GM19395 (cell line): Measurements from ENCODE around the gene GNG2.

Experiments
- ATAC-seq: cut with Tn5 transposase; IDR thresholded peaks from one replicate; pipeline ENCODE4 v1.9.1; 2021; ENCODE audit warnings: mild to moderate bottlenecking, moderate library complexity; ENCODE audit not compliant: unreplicated experiment

The GNG2 gene

DNA sequence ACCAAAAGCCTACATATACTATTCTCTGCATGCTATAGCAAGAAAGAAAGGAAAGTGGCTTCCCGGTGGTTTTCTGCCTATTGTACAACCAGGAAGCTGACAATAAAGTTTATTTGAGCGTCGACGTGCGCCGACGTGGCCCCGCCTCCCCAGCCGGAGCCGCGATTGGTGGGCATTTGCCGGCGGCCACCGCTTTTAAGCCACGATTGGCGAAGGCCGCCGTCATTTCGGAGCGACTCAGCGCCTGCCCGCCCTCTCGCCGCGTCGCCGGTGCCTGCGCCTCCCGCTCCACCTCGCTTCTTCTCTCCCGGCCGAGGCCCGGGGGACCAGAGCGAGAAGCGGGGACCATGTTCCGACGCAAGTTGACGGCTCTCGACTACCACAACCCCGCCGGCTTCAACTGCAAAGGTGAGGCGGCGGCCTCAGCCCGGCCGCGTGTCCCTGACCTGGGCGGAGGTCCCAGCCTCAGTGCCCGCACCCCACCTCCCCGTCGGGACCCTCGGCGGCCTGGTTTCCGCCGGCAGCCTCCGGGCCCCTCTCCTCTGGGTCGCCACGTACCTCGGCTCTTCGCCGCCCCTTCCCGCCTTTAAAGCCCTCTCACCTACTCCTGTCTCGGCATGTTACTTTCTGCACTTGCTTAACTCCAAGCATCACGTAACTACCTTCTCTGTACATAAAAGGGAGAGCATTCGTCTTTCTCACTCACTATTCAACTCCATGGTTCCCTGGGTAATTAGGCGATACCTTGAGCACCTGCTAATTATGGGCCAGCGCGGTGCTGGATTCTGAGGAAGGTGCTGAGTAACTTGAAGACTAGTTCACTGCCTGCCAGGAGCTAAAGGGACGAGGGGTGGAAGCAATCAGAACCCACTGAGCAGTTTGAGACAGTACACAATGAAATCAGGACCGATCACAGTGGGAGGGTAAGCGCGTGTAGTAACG, 129.2 kb downstream of the GNG2 start, which contains the start of gene RTRAF:
Gene RTRAF (plus strand): TSS at position 254 of the 942 bp plus-strand sequence. CDS start 94 bp downstream, at position 348.
- peak; percentile 89 for ATAC-seq

DNA sequence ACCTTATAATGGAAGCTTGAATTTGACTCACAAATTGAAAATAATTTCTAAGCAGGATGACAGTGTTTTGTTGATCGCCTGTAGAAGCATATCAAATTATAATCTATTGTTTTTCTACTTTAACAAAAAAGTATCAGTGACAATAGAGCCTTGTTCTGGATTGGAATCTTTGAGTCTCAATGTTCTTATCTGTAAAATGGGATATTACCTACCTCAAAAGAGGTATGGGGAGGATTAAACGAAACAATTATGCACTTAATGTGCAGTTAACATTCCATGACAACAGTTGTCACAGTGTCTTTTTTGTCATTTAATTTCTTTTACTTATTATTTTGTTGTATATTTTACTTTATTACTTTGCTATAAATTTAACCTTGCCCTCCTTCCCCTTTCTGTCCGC, 130.1 kb downstream of the GNG2 start:
- ATAC-seq, result no peak

DNA sequence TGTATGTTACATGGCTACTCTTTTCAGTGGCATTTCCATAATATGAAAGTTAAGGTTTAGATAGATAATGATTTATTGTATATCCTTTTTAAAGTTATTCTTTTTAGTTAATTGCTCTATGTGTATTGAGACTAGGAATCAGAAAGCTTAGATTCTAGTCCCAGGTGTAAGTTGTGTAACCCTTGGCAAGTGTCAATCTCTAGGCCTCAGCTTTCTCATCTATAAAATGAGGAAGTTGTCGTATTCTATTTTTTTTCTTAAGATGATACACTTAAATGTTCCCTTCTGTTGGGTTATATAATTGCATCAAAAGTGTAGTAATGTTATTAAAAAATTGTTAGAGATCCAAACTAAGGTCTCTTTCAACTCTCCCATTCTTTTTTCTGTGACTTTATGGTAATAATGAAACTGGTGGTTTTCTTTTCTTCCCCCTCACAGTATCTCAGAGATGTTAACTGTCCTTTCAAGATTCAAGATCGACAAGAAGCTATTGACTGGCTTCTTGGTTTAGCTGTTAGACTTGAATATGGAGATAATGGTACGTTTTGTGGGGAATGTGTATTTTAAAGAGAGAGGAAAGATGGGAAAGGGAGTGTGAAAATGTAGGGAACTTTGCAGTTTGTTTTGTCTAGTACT, 133.0 kb downstream of the GNG2 start:
- no peak for ATAC-seq

DNA sequence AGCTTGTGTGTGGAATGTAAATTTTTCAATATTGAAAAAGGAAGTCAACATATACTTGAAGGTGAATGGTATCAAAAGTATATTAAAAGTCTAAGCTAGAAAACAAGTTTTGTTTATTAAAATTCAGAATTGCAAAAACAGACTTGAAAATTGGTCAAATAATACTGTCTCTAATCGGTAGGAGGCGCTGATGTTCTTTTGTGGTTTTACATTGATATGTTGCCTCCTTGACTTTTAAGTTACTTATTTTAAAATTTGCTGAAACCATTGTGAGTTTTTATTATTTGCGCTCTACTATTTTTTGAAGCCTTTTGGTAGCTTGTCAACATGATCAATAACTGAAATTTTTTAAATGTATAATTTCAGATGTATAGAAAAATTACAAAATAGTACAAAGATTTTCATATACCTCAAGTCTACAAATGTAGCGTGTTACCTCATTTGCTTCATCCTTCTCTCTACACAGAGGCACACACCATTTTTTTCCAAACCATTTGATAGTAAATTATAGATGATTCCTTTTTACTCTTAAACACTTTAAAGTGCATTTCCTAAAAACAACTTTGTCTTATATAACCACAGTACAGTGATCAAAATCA, 135.8 kb downstream of the GNG2 start:
- no peak for ATAC-seq

DNA sequence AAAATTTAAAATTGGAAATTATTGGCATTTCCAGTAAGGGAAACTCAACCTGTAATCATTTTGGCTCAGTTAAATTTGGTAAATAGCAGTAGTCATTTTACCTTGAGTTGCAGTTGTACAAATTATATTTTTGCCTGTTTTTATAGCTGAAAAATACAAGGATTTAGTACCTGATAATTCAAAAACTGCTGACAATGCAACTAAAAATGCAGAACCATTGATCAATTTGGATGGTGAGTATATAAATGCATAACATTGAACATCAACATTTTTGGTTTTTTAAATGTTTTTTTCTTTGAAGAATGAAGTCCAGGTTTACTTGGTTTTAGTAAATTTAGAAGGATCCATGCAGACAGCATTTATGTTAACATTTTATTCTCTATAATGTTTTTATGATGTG, 137.9 kb downstream of the GNG2 start:
- ATAC-seq, result no peak

DNA sequence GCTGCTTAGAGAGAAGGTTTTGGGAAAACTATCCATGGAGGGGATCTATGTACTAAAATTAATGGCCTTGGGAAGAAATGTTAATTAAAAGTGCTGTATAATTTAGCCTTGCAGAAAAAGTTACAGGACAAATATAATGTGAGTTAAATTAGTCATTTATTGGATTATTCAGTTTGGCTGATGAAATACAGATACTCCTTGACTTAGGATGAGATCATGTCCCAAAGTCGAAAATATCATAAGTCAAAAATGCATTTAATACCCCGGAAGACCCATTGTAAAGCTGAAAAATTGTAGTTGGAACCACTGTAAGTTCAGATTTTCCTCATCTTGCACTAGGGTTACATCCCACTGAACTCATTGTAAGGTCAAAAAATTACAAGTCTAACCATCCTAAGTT, 138.7 kb downstream of the GNG2 start:
- ATAC-seq, result no peak

DNA sequence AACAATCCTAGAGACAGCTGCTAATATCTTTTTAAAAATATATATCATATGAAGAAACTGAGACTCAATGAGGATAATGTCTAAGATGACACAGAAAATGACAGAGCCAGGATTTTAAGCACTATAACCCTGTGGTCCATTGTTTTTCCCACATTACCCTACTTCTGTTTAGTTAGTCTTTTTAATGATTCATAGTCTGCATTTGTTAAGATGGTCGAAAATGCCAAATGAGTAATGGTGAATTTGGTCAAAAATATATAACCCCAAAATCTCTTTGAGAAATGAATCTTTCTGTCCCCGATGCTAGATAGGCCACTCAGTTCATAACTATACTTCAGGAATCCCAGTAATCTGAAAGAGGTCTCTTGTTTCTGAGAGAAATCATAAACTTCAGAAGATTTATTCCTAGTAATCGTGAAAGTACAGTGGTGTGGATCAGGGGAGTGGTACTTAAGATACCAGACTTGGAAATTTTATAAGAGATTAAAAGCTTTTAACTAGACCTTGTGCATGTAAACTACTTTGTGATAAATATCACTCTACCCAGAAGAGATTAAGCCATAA, 139.7 kb downstream of the GNG2 start:
- no peak for ATAC-seq

DNA sequence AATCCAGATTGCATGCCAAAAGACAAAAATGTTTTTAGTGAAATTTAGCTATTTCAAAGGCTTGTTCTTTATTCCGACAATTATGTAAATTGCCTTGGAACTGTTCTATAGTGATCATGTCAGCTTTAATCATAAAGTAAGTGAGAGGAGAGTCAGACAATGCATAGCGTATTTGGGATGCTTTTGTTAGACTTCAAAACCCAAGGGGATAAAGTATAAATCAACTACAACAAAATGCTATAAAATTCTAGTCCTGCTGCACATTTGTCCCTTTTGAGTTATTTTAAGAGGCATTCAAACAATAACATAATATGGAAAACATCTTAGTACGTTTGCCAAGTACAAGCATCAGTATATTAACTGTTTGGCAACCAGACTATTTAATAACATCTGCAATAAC, 140.3 kb downstream of the GNG2 start:
- no peak for ATAC-seq

DNA sequence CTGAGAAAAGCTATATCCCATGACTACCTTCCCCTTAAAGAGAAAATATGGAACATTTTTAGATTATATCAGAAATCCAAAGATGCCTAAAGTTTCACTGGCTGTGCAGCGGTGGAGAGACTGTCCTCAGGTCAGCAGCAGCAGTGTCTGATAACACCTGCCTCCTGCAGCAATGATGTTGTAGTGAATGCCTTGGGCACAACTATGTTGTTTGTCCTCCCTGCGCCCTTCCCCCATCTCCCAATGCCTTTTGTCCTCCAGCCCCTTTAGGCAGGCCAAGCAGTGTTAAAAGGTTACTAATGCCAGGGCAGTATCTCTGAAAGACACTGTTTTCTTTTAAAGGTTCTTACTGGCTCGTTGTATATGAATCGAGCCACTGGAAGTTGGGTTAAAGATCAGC, 142.1 kb downstream of the GNG2 start:
- ATAC-seq, result no peak

DNA sequence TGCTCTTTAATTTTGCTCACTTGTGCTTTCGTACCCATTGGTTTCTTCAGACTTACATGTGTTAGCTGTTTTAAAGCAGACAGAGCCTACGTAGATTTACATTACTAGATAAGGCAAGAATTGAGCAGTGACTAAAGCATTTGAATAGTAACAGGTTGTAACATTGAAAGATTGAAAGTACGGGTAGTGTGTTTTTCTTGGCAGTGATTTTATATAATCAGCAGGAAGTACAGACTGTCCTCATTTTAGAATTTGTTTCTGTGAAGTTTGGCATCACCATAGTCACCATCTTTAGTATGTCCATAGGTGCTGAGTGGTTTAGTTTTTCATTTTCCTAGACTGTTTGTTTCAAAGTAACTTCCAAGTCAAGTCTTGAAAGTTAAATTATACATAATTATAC, 142.9 kb downstream of the GNG2 start:
- ATAC-seq, result no peak

DNA sequence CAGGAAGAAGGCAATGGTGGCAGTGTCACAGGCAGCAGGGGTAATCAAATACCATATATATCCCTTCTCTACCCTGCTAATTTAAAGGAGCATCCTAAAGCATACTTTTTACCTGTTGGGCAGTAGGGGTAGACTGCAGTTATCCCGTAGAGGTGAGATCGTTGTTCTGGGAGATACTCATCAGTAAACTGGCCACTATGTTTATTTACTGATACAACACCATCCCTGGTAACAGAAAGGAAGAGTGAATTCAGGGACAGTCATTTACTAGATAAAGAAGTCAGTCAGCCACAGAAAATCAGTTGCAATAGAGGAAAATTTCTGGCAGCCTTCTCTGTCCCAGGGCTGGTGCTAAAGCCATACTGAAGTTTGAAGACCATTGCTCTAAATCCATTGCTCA, 145.2 kb downstream of the GNG2 start:
- no peak for ATAC-seq

DNA sequence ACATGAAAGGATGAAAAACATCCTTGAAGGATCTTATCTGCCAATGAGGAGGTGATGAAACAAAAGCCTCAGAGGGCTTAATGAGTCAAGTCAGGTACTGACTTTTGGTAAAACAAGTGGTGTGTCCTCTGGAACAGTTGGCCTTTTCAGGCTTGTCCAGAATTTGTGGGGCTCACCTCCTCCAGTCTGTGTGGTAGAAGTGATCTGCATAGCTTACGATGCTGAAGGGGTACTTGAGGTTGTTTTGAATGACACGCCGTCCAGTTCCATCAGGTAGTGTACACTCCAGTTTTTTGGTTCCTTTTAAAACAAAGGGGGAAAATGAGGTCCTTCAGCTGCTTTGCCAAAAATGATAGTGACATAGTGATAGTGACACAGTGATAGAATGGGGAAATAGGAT, 145.9 kb downstream of the GNG2 start:
- no peak for ATAC-seq

DNA sequence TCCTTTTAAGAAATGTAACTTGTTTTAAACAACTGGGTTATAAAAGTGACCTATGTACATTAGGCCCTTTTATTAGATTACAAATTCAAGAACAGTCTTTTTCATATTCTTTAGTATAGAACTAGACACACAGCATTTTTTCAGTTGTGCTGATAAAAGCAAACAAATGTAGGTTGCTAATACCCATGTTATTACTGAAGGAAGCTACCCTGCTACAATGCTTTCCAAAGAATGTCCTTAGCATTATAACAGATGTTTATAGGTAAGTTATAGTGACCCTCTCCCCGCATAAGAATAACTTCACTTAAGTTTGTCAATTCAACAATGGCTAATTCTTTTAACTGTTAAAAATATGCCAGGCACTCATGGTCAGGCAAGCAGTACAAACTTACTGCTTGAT, 146.8 kb downstream of the GNG2 start:
- ATAC-seq, result no peak

DNA sequence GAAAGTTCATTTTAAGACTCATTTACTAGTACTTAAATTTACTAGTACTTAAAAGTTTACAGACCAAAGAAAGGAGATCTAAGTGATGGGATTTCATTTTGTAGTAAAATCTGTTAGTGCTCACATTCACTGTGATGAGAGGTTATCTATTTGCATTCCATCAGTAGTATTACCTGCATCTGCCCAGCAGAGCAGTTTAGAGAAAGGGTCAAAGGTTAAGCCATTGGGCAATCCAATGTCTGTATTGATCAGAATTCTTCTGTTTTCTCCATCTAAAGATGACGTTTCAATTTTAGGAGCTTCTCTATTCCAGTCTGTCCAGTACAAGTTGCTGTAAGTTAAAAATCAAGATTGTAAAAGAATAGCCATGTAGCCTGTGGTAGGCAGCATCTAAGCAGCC, 147.2 kb downstream of the GNG2 start:
- no peak for ATAC-seq

DNA sequence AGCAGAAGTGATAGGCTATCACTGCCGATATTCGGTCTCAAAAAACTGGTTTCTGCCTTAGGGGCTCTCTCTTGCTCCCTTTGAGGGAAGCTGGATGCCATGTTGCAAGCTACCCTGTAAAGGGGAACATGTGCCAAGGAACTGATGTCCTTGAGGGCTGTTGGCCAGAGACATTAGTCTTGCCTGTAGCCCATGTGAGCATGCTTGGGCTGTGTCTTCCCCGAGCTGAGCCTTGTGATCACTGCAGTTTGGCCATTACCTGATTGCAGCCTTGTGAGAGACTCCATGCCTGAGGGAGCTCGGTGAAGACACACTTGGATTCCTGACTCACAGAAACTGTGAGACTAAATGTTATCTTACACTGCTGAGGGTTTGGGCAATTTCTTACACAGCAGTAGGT, 147.7 kb downstream of the GNG2 start:
- ATAC-seq, result no peak

DNA sequence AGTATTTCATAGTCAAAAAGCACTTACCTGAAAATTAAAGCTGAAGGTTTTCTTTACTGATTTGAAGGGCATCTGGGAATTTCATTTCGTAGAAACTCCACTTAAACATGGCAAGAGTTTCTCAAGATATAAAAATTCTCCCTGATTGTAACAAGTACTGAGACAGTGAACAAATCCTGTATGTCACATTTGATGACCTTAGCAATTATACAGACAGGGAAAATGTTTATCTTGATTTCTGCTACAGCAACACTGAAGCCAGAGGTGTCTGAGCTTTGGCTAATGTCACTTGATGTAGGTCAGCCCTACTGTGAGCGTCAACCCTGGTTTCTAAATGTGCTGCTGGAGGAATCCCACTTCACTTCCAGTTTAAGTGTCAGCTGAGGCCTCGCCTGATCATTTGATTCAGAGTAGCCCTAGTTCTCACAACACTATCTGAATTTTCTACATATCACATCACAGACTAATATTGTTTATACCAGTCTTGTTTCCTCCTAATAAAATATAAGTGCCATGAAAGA, 149.8 kb downstream of the GNG2 start:
- no peak for ATAC-seq

DNA sequence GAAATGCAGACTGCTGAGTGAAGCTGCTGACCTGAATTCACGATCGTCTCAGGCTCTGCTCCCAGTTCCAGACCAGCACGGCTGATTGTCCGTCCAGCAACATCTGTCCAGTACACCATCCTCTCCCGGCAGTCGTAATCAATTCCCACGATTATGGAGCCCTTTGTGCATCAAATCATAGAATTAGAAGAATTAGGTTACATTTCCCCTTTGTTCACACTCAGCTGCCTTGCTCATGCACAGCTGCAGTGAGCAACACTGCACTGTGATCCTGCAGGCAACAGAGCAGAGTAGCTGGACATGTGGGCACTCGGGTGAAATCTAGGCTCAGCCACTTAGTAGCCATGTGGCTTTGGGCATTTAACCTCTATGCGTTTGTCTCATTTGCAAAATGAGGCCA, 151.1 kb downstream of the GNG2 start:
- no peak for ATAC-seq

DNA sequence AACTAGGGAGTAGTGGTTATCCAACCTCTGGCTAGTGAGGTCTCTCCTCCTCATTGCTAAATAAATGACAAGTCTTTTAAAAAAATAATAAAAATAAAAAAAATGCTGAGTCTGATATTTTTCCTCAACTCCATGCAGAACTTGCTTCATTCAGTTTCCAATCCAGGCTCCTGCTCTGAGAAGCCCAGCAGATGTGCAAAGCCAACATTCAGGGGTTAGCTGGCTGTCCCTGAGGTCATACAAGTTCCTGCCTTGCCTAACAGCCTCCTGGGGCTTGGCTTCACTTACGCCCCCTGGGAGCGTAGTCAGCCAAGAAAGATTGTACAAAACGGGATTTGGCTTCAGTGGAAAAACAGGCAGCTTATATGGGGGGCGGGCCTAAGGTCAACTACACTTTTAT, 152.2 kb downstream of the GNG2 start:
- no peak for ATAC-seq

DNA sequence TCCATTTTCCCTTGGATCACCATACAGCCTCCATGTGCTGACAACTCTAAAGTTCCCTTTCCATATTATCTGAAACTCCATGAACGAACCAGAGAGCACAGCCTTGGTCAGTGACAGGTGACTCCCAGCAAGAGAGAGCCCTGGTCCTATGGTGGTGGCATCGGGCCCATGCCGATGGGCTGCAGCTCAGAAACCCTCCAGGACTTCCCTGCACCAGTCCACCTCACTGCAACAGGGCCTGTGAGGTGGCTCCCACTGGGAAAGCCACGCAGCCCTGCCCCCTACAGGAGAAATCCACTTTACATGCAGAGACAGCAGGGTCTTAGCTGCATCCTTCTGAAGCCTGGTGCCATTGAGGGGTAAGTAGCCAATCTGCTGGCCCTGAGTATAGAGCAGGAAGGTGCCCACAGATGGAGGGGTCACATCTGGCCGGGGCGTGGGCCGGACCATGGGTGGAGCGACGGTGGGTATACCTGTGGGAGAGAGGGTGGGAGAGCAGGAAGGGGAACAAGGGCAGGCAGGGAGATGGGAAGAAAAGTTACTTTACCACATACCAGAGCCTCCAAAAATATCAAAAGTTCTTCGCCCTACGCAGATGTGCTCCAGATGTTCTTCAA, 153.7 kb downstream of the GNG2 start:
- no peak for ATAC-seq

DNA sequence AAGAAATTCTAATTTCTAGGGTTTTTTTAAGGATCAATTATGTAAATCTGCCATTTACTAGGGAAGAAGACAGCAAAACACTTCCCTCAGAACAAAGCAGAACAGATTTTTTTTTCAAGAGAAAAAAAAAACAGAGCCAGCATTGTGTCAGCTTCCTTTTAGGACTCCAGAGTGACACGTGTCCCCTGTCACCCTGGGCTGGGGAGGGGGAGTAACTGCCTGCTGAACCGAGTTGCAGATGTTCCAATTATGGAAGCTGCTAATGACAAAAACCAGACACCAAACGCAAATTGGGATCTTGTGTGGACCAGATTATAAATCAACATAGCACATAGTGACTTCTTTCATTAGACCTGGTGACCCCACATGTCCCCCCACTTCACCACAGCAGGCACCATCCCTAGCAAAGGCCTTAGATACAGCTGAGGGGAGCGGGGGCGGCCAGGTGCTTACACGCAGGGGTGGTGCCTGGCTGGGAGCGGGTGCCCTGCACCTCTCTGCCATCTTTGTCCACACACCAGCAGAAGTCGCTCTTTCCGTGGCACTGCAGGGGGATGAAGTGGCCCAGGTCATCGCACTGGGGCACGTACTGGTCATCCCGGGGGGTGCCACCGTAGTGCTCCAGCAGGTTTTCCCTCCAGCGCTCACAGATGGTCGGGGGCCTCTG, 154.3 kb downstream of the GNG2 start:
- no peak for ATAC-seq
